GM19455 (cell line): ENCODE data around the gene WDR86.

Source experiments
- ATAC-seq: cut with Tn5 transposase; IDR thresholded peaks from one replicate; pipeline ENCODE4 v1.9.1; 2021; ENCODE audit not compliant: unreplicated experiment

WDR86 gene

DNA sequence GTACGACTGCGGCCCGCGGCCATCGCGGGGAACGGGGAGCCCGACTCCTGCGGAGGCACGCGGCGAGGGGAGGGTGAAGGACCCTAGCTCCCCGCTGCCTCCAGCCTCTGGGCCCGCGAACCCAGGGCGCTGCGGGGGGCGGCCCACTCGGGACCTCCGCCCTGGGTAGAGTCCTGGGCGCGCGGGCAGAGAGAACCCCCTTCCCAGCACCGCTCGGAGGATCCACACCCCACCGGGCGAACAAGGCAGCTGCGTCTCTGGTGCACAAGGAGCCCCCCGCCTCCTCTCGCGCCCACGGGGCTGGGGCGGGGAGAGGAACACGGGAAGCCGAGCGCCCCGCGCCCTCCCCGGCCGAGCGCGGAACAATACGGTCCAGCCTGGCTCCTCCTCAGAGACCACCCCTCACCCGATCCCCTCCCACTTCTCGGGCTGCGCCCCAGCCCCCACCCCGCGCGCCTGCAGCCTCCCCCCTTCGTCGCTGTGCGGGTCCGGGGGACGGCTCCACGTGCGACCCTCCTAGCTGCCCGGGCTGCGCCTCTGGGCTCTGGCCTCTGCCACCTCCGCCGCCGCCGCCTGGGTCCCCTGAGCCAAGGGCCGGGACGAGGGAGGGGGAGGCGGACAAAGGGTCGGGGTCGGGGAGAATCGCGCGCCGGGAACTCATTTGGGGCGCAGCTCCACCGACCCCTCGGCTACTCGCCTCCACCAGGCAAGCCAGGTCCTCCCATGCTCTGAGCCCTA is at the start of gene WDR86:
Gene WDR86, minus strand, starts transcription at position 372 of the 738 bp plus-strand sequence. CDS start 449 bp downstream, outside the sequence.
- ATAC-seq, result no peak

- ATAC-seq, result no peak
Observed at GRCh38 chr7:151457534-151457933, 47.7 kb upstream of the WDR86 start.

DNA sequence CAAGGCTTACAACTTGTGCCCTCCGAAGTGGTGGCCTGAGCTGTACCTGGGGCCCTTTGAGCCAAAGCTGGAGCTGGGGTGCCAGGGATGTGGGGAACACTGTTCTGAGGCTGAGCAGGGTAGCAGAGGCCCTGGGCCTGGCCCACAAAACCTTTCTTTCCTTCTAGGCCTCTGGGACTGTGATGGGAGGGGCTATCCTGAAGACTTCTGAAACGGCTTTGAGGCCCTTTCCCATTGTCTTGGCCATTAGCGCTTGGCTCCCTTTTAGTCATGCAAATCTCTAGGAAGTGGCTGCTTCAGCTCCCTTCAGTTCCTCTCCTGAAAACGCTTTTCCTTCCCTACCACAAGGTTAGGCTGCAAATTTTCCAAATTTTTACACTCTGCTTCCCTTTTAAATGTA is 46.9 kb upstream of the WDR86 start:
- ATAC-seq, result no peak

DNA sequence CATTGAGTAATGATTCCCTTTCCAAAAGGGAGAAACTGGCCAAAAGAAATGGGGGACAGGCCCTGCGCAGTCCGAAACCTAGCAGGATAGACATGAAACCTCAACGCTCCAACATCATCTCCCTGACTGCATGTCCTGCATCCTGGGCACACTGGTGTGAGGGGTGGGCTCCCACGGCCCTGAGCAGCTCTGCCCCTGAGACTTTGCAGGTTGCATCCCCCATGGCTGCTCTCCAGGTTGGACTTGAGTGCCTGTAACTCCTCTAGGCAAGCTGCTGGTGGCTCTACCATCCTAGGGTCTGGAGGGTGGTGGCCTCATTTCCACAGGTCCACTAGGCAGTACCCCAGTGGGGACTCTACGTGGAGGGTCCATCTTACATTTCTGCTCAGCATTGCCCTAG is 46.4 kb upstream of the WDR86 start:
- ATAC-seq, result no peak

GRCh38 chr7:151455690-151456089 is 45.9 kb upstream of the WDR86 start:
- no peak for ATAC-seq

DNA sequence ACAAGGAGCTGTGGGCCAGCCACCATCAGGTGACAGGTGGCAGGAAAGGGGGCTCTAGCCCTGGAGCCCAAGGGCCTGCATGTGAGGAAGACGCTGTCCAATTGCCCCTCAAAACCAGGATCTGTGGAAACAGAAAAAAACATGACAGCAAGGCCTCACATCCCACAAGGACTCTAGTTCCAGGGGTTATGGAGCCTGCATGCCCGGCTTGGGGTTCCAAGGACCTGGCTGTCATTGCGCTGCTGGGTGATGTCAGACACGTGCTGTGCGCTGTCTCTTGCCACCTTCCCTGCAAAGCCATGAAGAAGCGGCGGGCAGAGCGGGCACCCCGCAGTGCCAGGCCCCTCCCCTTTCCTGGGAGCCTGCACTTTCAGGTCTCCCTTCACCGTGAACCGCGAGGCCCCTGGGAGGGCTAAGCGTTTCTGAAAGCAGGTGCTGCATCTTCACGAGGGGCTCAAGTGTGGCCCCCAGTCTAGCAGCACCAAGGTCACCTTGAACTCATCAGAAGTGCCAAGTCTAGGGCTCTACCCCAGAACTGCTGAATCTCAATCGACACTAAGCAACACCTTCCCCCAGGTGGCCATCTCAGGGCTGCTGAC is 45.2 kb upstream of the WDR86 start:
- no peak for ATAC-seq

DNA sequence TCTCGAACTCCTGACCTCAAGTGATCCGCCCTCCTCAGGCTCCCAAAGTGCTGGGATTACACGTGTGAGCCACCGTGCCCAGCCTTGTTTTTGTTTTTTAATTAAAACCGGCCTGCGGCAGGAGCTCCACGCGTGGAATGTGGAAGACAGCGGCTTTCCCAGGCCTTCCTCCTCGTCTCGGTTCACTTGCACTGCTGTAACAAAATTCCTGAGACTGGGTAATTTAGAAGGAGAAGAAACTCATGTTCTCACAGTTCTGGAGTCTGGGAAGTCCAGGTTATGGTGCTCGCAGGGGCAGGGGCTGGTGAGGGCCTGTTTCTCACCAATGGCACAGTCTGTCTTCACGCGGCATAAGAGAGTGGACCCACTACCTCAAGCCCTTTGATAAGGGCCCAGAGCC is 44.5 kb upstream of the WDR86 start:
- no peak for ATAC-seq

- no peak for ATAC-seq
Observed at GRCh38 chr7:151453326-151453791, 43.5 kb upstream of the WDR86 start.

DNA sequence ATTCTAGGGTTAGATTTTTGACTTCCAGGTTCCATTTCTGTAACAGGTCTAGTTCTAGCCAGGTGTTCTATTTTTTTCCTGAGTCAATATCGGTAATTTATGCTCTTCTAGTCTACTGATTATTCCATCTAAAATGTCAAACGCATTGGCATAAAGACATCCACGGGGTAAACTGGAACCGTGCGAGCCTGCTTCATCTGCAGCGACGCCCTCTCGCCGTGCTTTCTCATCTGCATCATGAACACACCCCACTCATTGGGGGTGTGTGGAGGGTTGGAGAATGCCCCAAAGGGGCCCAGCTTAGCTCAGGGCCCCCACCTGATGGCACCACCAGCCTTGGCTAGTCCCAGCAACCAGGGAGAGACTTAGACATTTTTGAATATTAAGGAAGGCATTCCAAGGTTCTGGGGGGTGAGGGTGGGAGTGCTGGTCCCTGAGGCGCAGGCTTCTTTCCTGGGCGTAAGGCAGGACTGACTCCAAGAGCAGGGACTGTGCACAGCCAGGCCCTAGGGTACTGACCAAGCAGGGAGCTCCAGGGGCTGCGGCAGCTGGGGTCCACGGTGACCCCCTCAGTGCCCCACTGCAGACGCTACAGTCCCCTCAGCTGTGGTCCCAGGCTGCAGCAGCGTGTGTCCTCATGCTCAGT is 43.0 kb upstream of the WDR86 start:
- no peak for ATAC-seq

DNA sequence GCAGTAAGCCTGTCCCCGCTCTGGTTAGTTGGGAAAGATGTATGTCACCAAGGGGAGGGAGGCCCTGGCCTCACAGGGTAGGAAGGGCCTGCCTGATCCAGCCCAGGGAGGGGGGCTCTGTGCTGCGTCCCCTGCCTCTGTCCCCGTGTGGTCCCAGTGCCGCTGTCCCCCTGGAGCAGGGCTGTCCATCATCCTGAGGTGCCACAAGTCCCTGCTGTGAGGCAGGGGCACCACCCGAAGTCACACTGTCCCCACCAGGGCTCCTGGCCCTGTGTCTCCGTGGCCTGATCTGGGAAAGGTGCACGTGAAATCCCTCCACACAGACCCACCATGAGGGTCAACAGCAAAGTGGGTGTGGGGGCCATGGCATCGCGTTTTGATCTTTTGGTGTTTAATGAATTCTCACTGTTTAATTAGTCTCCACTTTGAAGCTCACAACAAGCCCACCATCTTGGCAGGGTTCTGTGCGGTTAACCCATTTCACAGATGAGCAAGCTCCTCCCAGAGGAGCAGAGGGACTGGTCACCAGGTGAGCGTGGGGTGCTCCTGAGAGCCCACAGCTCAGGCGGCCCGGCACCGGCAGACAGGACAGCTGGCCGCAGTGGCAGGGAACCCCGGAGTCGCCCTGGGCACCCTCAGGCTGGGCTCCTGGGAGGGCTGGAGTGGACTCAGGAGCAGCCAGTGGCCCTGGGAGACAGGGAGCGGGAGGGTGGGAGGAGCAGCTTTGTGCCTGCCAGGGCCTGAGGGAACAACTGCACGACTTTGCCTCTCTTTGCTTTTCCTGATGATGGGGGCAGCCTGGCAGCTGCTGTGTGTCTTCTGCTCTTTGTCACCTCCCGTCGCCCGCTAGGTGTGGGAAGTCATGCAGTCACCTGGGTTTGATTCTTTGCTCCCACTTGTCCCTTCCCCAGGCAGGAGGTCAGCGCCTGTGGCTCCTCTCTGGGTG is 42.1 kb upstream of the WDR86 start:
- no peak for ATAC-seq

DNA sequence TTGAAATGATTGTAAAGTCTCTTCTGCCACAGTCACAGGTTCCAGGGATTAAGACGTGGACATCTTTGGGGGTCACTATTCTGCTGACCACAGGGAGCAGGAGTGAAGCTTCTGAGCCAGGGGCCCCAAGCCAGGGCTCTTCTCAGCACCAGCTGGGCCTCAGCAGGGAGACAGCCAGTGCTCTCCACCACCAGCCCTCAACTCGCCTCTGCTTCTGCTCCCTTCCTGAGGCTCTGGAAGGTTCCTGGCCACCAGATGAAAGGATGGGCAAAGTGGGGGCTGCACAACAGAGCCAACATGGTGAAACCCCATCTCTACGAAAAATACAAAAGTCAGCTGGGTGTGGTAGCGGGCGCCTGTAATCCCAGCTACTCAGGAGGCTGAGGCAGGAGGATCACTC is 41.3 kb upstream of the WDR86 start:
- no peak for ATAC-seq

GRCh38 chr7:151449990-151450389 is 40.2 kb upstream of the WDR86 start:
- ATAC-seq, result no peak

DNA sequence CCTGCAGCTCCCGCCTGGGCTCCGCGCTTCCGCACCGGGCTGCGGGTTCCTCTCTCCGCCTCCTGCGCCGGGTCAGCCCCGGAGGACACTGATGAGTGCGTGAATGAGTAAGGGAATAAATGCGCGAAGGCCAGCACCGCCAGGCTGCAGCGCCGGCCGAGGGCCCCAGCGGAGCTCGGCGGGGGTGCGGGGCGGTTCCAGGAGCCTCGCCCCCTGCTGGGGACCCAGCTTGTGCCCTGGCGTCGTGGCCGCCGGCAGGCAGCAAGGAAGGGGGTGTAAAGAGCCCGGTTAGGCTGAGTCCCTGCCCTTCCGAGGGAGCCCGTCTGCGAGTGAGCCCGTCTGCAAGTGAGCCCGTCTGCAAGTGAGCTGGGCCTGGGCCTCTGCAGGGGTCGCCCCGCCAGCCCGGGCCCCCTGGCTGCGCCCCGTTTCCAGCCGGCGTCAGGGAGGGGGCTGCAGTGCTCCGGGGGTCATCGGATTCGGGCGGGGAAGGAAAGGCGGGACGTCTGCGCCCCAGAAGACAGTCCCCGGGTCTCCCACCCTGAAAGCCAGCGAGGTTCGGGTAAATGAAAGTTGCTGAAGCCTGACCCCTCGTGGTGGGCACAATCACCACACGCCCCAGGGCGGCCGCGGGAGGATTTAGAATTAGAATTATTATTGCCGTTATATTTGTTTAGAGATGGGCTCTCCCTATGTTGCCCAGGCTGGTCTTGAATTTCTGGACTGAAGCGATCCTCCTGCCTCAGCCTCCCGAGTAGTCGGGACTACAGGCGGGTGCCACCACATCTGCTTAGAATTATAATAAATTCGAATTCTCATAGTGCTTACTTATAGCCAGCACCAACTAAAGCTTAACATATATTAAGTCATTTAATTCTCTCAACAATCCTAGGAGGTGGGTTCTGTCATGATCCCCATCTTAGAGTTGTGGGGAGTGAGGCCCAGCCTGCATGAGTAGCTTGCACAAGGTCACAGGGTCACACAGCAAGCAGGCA is 38.7 kb upstream of the WDR86 start:
- ATAC-seq, result peak; percentile 79

GRCh38 chr7:151447901-151448260 is 38.0 kb upstream of the WDR86 start:
- ATAC-seq, result no peak

DNA sequence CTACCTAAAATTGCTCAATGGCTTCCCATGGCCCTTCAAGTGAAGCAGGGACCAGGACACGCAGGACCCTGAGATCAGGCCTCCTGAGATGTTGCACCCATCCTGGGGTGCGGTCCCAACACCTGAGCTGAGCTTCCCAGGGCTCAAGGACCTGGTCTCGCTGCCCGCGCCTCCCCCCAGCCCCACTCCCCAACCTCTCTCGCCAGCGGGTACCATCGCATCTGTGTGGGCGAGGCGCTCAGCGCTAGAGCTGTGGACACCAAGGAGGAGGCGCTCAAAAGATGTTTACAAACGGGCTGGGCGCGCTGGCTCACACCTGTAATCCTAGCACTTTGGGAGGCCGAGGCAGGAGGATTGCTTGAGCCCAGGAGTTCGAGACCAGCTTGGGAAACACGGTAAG is 37.5 kb upstream of the WDR86 start:
- ATAC-seq, result no peak

GRCh38 chr7:151446412-151446811 is 36.6 kb upstream of the WDR86 start:
- ATAC-seq, result no peak

DNA sequence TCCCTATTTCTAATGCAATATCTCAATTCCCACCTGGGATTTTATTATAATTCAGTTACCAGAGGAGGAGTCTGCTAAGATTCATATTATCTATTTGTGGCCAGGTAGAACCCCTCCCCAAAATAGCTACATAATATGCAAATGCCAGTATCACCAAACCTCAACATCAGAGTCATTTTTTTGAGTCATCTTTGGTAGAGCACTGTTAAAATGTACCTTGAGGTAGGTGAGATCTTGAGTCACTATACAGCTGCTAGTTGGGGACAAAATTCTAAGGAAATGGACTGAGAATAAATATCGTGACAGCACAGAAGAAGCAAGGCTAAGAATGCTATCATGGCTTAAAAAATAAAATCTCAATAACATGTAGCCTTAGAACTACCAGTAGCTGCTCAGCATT is 34.8 kb upstream of the WDR86 start:
- ATAC-seq, result no peak

DNA sequence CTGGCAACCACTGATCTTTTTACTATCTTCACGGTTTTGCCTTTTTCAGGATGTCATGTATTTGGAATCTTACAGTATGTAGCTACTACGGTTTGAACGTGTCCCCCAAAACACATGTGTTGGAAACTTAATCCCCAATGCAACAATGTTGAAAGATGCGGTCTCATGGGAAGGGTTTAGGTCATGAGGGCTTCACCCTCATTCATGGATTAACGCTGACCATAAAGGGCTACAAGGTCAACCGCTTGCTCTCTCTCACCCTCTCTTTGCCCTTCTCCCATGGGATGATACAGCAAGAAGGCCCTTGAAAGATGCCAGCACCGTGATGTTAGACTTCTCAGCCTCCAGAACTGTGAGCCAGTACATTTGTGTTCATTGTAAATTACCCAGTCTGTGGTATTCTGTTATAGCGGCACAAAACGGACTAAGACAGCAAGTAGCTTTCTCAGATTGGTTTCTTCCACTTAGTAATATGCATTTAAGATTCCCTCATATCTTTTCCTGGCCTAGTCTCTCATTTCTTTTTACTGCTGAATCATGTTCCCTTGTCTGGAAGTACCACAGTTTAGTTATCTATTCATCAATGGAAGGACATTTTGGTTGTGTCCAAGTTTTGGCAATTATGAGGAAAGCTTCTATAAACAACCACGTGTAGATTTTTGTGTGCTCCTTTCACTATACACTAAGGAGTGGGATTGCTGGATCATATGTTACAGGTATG is 33.1 kb upstream of the WDR86 start:
- no peak for ATAC-seq

DNA sequence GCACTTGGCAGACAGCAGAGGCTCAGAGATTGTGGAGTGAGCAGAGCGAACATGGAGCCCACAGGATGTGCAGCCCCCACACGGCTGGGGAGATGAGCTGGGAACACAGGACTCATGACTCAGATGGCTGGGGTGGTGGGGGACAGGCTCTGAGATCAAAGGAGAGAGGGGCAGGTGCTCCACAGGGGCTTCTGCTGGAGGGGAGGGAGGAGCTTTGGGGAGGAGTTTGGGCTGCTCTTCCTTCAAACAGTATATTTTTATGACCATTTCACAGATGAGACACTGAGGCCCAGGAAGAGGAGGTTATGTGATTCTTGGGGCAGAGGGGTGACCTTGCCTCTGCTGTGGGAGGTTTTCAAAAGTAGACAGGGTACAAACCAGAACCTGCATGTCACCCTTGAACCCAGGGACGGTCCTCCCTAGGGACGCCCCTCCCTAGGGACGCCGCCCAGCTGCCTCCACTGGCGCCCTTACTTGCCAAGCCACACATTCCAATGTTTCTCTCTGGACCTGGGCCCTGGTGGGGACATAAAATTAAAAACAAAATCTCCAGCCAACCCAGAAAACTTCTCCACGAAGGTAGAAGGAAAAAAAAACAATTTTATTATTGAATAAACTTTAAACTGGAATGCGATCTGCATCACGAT is 31.1 kb upstream of the WDR86 start:
- no peak for ATAC-seq
